OCI-LY7 (cell line): ENCODE measurements around the gene LFNG.

ENCODE experiments used
- EZH2phosphoT487 ChIP-seq: fragments of 200-600 bp; sonication (generic); IDR thresholded peaks from 2 replicates; pipeline ENCODE4 v1.6.1; 2018; ENCODE audit warnings: low read depth, borderline replicate concordance, mild to moderate bottlenecking, mixed run types, antibody characterized with exemption, low read length, moderate library complexity, mixed read lengths
- TF ChIP-seq, protein P1 (sequence below): fragments of 200-600 bp; sonication (generic); conservative IDR thresholded peaks from 2 replicates; pipeline ENCODE4 v1.5.1; 2014; ENCODE audit warnings: mild to moderate bottlenecking, antibody characterized with exemption, low read length, moderate library complexity, mixed read lengths

DNA sequence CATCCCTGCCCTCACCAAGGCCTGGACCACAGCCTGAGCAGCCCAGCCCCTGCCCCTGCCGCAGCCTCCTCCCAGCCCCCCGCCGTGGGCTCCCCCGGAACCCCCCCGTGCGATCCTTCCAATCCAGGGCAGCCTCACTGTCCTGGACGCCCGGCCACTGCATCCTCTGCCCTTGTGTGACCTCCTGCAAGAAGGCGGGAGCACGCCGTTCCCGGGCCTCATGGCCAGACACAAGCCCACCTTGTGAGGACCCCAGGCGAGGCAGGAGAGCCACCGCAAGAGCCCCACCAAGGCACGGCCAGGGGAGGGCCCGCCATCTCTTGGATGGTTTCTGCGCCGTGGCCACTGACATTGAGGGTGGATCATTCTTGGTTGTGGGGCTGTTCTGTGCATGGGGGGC, 7.8 kb upstream of the LFNG start:
- TF ChIP-seq, protein P1, sequence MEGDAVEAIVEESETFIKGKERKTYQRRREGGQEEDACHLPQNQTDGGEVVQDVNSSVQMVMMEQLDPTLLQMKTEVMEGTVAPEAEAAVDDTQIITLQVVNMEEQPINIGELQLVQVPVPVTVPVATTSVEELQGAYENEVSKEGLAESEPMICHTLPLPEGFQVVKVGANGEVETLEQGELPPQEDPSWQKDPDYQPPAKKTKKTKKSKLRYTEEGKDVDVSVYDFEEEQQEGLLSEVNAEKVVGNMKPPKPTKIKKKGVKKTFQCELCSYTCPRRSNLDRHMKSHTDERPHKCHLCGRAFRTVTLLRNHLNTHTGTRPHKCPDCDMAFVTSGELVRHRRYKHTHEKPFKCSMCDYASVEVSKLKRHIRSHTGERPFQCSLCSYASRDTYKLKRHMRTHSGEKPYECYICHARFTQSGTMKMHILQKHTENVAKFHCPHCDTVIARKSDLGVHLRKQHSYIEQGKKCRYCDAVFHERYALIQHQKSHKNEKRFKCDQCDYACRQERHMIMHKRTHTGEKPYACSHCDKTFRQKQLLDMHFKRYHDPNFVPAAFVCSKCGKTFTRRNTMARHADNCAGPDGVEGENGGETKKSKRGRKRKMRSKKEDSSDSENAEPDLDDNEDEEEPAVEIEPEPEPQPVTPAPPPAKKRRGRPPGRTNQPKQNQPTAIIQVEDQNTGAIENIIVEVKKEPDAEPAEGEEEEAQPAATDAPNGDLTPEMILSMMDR, result no peak
- TF ChIP-seq EZH2phosphoT487, result no peak
